DOHH2 (cell line): ENCODE measurements around the gene PLA2G2A.

Experiments
- EZH2phosphoT487 ChIP-seq: fragments of 200-600 bp; sonication (generic); IDR thresholded peaks from 2 replicates; pipeline ENCODE4 v1.6.1; 2017; ENCODE audit warnings: borderline replicate concordance, mild to moderate bottlenecking, antibody characterized with exemption, low read length, moderate library complexity, mixed read lengths
- TF ChIP-seq, protein P1 (sequence below): fragments of 200-600 bp; sonication (generic); IDR thresholded peaks from one replicate; pipeline ENCODE4 v1.5.1; 2014; ENCODE audit warnings: antibody characterized with exemption, mild to moderate bottlenecking, low read depth, low read length; ENCODE audit not compliant: poor library complexity, severe bottlenecking

GRCh38 chr1:20014153-20014552 lies 34.7 kb upstream of the PLA2G2A start:
- TF ChIP-seq, protein P1, sequence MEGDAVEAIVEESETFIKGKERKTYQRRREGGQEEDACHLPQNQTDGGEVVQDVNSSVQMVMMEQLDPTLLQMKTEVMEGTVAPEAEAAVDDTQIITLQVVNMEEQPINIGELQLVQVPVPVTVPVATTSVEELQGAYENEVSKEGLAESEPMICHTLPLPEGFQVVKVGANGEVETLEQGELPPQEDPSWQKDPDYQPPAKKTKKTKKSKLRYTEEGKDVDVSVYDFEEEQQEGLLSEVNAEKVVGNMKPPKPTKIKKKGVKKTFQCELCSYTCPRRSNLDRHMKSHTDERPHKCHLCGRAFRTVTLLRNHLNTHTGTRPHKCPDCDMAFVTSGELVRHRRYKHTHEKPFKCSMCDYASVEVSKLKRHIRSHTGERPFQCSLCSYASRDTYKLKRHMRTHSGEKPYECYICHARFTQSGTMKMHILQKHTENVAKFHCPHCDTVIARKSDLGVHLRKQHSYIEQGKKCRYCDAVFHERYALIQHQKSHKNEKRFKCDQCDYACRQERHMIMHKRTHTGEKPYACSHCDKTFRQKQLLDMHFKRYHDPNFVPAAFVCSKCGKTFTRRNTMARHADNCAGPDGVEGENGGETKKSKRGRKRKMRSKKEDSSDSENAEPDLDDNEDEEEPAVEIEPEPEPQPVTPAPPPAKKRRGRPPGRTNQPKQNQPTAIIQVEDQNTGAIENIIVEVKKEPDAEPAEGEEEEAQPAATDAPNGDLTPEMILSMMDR: no peak
- TF ChIP-seq EZH2phosphoT487: no peak
